Endothelial cell of umbilical vein (primary cell): ENCODE measurements around the gene LLGL2. TPM values are rescaled to one million over a fixed set of nuclear protein-coding genes. Genes with fewer than 3 reads are reported as not detected.

Experiments used
- BruUV-seq: library from RNA; stranded (reverse); fragments of 400-500 nt; replicated peaks from 2 replicates; lab custom pipeline; 2021; lab: Mats Ljungman, UMichigan
- CTCF ChIA-PET: fragments of 300-600, 350-600 bp; sonication (Branson Sonifier 250); formaldehyde crosslinking; loops from one replicate; lab custom pipeline; 2021; ENCODE audit warnings: antibody characterized with exemption, inconsistent platforms; lab: Charles Lee
- POLR2A ChIA-PET: fragments of 300-600, 350-600 bp; sonication (Branson Sonifier 250); formaldehyde crosslinking; loops from one replicate; lab custom pipeline; 2021; ENCODE audit warnings: antibody characterized with exemption, inconsistent platforms; lab: Charles Lee
- DNase-seq: peaks from one replicate; pipeline ENCODE4 v3.0.0-alpha.2; 2011; ENCODE audit warnings: low read depth, low spot score
- FAIRE-seq: peaks from 2 replicates; lab custom pipeline; 2011; peaks lifted over from hg19 to GRCh38; lab: Jason Lieb, UNC
- H2AFZ ChIP-seq: 2 replicates; pipeline ENCODE4 v1.6.0; 2012; ENCODE audit warnings: low read depth, low read length, control low read depth, inconsistent platforms
- H3K27ac ChIP-seq: 2 replicates; pipeline ENCODE4 v1.5.1; 2011; ENCODE audit warnings: low read depth, mild to moderate bottlenecking, control low read depth, low read length, moderate library complexity; ENCODE audit not compliant: insufficient read depth
- H3K27me3 ChIP-seq, 2 experiments: 2 replicates each; pipeline versions ENCODE4 v1.6.0 to v1.6.1; 2011; ENCODE audit warnings: low read length in 2 of 2, mixed read lengths in 1 of 2; ENCODE audit not compliant: control insufficient read depth in 2 of 2, insufficient read depth in 2 of 2
- H3K36me3 ChIP-seq, 2 experiments: 2 replicates in 1 of 2; 3 replicates in 1 of 2; pipeline ENCODE4 v1.5.1; 2011; ENCODE audit warnings: low read length in 2 of 2, mild to moderate bottlenecking in 1 of 2, moderate library complexity in 1 of 2; ENCODE audit not compliant: control insufficient read depth in 2 of 2, insufficient read depth in 2 of 2; ENCODE audit errors: extremely low read depth in 1 of 2
- H3K4me1 ChIP-seq: 3 replicates; pipeline ENCODE4 v1.5.1; 2011; ENCODE audit warnings: mild to moderate bottlenecking, low read length; ENCODE audit not compliant: control insufficient read depth, insufficient read depth; ENCODE audit errors: extremely low read depth
- H3K4me2 ChIP-seq: 2 replicates; pipeline ENCODE4 v1.6.1; 2011; ENCODE audit warnings: low read length, control low read depth, mixed read lengths; ENCODE audit not compliant: insufficient read depth
- H3K4me3 ChIP-seq, 3 experiments: fragments of 200-600 bp in 1 of 3; sonication (generic), shearing (Covaris generic) in 1 of 3; replicated peaks in 1 of 3; 2 replicates each; pipeline ENCODE4 v1.5.1; 2011 to 2016; ENCODE audit warnings: control low read depth in 3 of 3, low read length in 3 of 3, mild to moderate bottlenecking in 2 of 3, inconsistent platforms in 1 of 3, low read depth in 1 of 3, moderate library complexity in 1 of 3; ENCODE audit not compliant: insufficient read depth in 1 of 3
- H3K79me2 ChIP-seq: 2 replicates; pipeline ENCODE4 v1.6.0; 2012; ENCODE audit warnings: low read length, inconsistent platforms; ENCODE audit not compliant: control insufficient read depth, insufficient read depth
- H3K9ac ChIP-seq: replicated peaks from 2 replicates; pipeline ENCODE3; 2011; ENCODE audit warnings: low read length, control low read depth; ENCODE audit not compliant: insufficient read depth; ENCODE audit errors: extremely low read depth
- H3K9me1 ChIP-seq: replicated peaks from 3 replicates; pipeline ENCODE4 v1.6.0; 2011; ENCODE audit warnings: mild to moderate bottlenecking, low read length; ENCODE audit not compliant: control insufficient read depth, insufficient read depth; ENCODE audit errors: extremely low read depth
- H3K9me3 ChIP-seq: replicated peaks from 2 replicates; pipeline ENCODE4 v1.5.1; 2012; ENCODE audit warnings: low read length, inconsistent platforms; ENCODE audit not compliant: control insufficient read depth, insufficient read depth
- H4K20me1 ChIP-seq: replicated peaks from 2 replicates; pipeline ENCODE3; 2011; ENCODE audit warnings: mild to moderate bottlenecking, low read length; ENCODE audit not compliant: control insufficient read depth, insufficient read depth; ENCODE audit errors: extremely low read depth
- CTCF ChIP-seq, 2 donors: IDR thresholded peaks; 1 replicate in 1 of 2; 2 replicates in 1 of 2; pipeline ENCODE4 v1.5.1; 2011; ENCODE audit warnings: low read length in 2 of 2, mild to moderate bottlenecking in 2 of 2, moderate library complexity in 2 of 2, control low read depth in 1 of 2, inconsistent platforms in 1 of 2, low read depth in 1 of 2; ENCODE audit not compliant: insufficient read depth in 1 of 2; ENCODE audit errors: extremely low read depth in 1 of 2
- EZH2 ChIP-seq: IDR thresholded peaks from 2 replicates; pipeline ENCODE4 v1.6.1; 2012; ENCODE audit warnings: borderline replicate concordance, low read depth, mild to moderate bottlenecking, moderate library complexity, low read length, inconsistent platforms; ENCODE audit not compliant: severe bottlenecking
- FOS ChIP-seq: IDR thresholded peaks from 2 replicates; pipeline ENCODE4 v1.6.1; 2011; ENCODE audit warnings: mild to moderate bottlenecking, low read length, moderate library complexity, borderline replicate concordance; ENCODE audit not compliant: insufficient read depth
- GATA2 ChIP-seq: IDR thresholded peaks from 2 replicates; pipeline ENCODE4 v1.7.0; 2011; ENCODE audit warnings: low read depth, mild to moderate bottlenecking, moderate library complexity, mixed read lengths, low read length; ENCODE audit not compliant: insufficient read length, insufficient read depth
- JUN ChIP-seq: IDR thresholded peaks from 2 replicates; pipeline ENCODE4 v1.6.1; 2011; ENCODE audit warnings: borderline replicate concordance, low read depth; ENCODE audit not compliant: insufficient read length, insufficient read depth
- MAX ChIP-seq: IDR thresholded peaks from 2 replicates; pipeline ENCODE4 v1.6.1; 2011; ENCODE audit not compliant: insufficient read depth, insufficient read length
- MYC ChIP-seq: IDR thresholded peaks from one replicate; pipeline ENCODE4 v1.6.1; 2011; ENCODE audit warnings: mild to moderate bottlenecking, low read depth, low read length
- POLR2A ChIP-seq: IDR thresholded peaks from 2 replicates; pipeline ENCODE4 v1.6.1; 2012; ENCODE audit warnings: low read depth, mild to moderate bottlenecking, control low read depth, low read length
- POLR2AphosphoS5 ChIP-seq: IDR thresholded peaks from 2 replicates; pipeline ENCODE4 v1.6.1; 2012; ENCODE audit warnings: low read depth, mild to moderate bottlenecking, control low read depth, low read length, moderate library complexity; ENCODE audit not compliant: insufficient read depth
- dilution Hi-C: fragments of 300-500 bp; cut with MboI; formaldehyde crosslinking; loops from one replicate; pipeline ENCODE4 v1.15.0; 2019; ENCODE audit warnings: low sequenced_read_pairs; ENCODE audit not compliant: extremely low pct_ligation_motif_present
- intact Hi-C: fragments of 100-400 bp; cut with micrococcal nuclease; formaldehyde crosslinking; loops from one replicate; pipeline ENCODE4 v1.10.0; 2022
- polyA plus RNA-seq, 4 experiments: library from polyadenylated mRNA; depleted of rRNA in 3 of 4; stranded (reverse) in 3 of 4; unstranded in 1 of 4; fragments of >200 nt; gene quantifications; 2 replicates each; pipeline versions ENCODE4 v1.2.1 to v1.2.3, GENCODE V29; 2011 to 2012; ENCODE audit warnings: missing spikeins in 1 of 4
- total RNA-seq: library from RNA; stranded (reverse); gene quantifications from 2 replicates; pipeline ENCODE4 v1.2.3, GENCODE V29; 2021

LLGL2 gene
- total and polyA plus RNA-seq, 2 donors (not counting 3 experiments of a cell fraction or from before 2014, with no cell fraction given): 5.3 to 5.4 TPM

GRCh38 chr17:75491680-75492079 is 33.8 kb upstream of the LLGL2 start:
- CTCF ChIA-PET: no interaction called here
- peaks cover 9% of the 10 kb centered on the region for H3K4me1 ChIP-seq
- POLR2A ChIA-PET: no interaction called here
- H3K9ac ChIP-seq: no peak overlapping the region
- no TSS peak for BruUV-seq
- TF ChIP-seq JUN (no peak), EZH2 (no peak), CTCF (IDR thresholded peaks at IDR 0.05; ENCODE audit: extremely low read depth in 1 of 2, insufficient read depth in 1 of 2, low read depth in 1 of 2, low read length in 2 of 2) (no peak), POLR2A (no peak), POLR2AphosphoS5 (no peak), MYC (no peak), FOS (no peak), MAX (no peak), GATA2 (no peak)
- no peak overlapping the region for H3K4me3 ChIP-seq
- no peaks in the 10 kb centered on the region for H3K79me2 ChIP-seq
- H3K9me3 ChIP-seq: no peaks in the 10 kb centered on the region
- no peaks in the 10 kb centered on the region for H4K20me1 ChIP-seq
- H3K9me1 ChIP-seq: no peaks in the 10 kb centered on the region
- intact Hi-C loops (no loop called here), dilution Hi-C loops (no loop called here)
- no peaks in the 10 kb centered on the region for H3K27me3 ChIP-seq
- FAIRE-seq (no peak), DNase-seq (no peak)
- H3K36me3 ChIP-seq: peaks cover 0 to 27% of the 10 kb centered on the region in 2 experiments
- H3K27ac ChIP-seq: no peak overlapping the region
- H2AFZ ChIP-seq: no peak overlapping the region
- H3K4me2 ChIP-seq: no peak overlapping the region
